HL-60 (cell line): Measurements from ENCODE around the gene MDP1.

Experiments used
- DNase-seq, 2 experiments: peaks; one replicate each; pipeline ENCODE4 v3.0.0-alpha.2; 2010 to 2020; ENCODE audit warnings: low read depth in 1 of 2, low spot score in 1 of 2
- H3K27ac ChIP-seq: fragments of 250-450 bp; sonication (Bioruptor Pico); replicated peaks from 2 replicates; pipeline ENCODE4 v1.5.1; 2020; ENCODE audit warnings: mild to moderate bottlenecking, moderate library complexity
- H3K27me3 ChIP-seq: fragments of 250-450 bp; sonication (Bioruptor Pico); 2 replicates; pipeline ENCODE4 v1.5.1; 2021; ENCODE audit warnings: mild to moderate bottlenecking, moderate library complexity; ENCODE audit not compliant: insufficient read depth, poor library complexity, severe bottlenecking
- H3K4me3 ChIP-seq: replicated peaks from 2 replicates; pipeline ENCODE4 v1.5.1; 2011; ENCODE audit warnings: mild to moderate bottlenecking, control low read depth, low read length; ENCODE audit not compliant: insufficient read depth
- GABPA ChIP-seq: IDR thresholded peaks from 2 replicates; pipeline ENCODE4 v1.6.1; 2012; ENCODE audit warnings: low read depth
- POLR2AphosphoS5 ChIP-seq: IDR thresholded peaks from 2 replicates; pipeline ENCODE4 v1.6.1; 2012; ENCODE audit warnings: low read depth
- SPI1 ChIP-seq: IDR thresholded peaks from 2 replicates; pipeline ENCODE4 v1.6.1; 2012; ENCODE audit warnings: low read depth, mild to moderate bottlenecking, borderline replicate concordance
- TF ChIP-seq, protein P1 (sequence below): IDR thresholded peaks from 2 replicates; pipeline ENCODE4 v1.6.1; 2012; ENCODE audit warnings: low read depth; ENCODE audit not compliant: insufficient replicate concordance
- TF ChIP-seq, protein P2 (sequence below): IDR thresholded peaks from one replicate; pipeline ENCODE4 v1.5.1; 2011; ENCODE audit warnings: low read length, control low read depth, inconsistent platforms; ENCODE audit not compliant: insufficient read depth

Gene MDP1

GRCh38 chr14:24181371-24182077 is 34.3 kb downstream of the MDP1 start:
- Histone ChIP-seq H3K4me3 (no peak overlapping the region), H3K27me3 (no peaks in the 10 kb centered on the region), H3K27ac (no peak overlapping the region)
- TF ChIP-seq POLR2AphosphoS5, result no peak
- no peak for TF ChIP-seq SPI1
- TF ChIP-seq, protein P1, sequence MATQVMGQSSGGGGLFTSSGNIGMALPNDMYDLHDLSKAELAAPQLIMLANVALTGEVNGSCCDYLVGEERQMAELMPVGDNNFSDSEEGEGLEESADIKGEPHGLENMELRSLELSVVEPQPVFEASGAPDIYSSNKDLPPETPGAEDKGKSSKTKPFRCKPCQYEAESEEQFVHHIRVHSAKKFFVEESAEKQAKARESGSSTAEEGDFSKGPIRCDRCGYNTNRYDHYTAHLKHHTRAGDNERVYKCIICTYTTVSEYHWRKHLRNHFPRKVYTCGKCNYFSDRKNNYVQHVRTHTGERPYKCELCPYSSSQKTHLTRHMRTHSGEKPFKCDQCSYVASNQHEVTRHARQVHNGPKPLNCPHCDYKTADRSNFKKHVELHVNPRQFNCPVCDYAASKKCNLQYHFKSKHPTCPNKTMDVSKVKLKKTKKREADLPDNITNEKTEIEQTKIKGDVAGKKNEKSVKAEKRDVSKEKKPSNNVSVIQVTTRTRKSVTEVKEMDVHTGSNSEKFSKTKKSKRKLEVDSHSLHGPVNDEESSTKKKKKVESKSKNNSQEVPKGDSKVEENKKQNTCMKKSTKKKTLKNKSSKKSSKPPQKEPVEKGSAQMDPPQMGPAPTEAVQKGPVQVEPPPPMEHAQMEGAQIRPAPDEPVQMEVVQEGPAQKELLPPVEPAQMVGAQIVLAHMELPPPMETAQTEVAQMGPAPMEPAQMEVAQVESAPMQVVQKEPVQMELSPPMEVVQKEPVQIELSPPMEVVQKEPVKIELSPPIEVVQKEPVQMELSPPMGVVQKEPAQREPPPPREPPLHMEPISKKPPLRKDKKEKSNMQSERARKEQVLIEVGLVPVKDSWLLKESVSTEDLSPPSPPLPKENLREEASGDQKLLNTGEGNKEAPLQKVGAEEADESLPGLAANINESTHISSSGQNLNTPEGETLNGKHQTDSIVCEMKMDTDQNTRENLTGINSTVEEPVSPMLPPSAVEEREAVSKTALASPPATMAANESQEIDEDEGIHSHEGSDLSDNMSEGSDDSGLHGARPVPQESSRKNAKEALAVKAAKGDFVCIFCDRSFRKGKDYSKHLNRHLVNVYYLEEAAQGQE, result no peak
- no peak for TF ChIP-seq GABPA
- TF ChIP-seq, protein P2, sequence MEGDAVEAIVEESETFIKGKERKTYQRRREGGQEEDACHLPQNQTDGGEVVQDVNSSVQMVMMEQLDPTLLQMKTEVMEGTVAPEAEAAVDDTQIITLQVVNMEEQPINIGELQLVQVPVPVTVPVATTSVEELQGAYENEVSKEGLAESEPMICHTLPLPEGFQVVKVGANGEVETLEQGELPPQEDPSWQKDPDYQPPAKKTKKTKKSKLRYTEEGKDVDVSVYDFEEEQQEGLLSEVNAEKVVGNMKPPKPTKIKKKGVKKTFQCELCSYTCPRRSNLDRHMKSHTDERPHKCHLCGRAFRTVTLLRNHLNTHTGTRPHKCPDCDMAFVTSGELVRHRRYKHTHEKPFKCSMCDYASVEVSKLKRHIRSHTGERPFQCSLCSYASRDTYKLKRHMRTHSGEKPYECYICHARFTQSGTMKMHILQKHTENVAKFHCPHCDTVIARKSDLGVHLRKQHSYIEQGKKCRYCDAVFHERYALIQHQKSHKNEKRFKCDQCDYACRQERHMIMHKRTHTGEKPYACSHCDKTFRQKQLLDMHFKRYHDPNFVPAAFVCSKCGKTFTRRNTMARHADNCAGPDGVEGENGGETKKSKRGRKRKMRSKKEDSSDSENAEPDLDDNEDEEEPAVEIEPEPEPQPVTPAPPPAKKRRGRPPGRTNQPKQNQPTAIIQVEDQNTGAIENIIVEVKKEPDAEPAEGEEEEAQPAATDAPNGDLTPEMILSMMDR, result no peak
- no peak for DNase-seq

DNA sequence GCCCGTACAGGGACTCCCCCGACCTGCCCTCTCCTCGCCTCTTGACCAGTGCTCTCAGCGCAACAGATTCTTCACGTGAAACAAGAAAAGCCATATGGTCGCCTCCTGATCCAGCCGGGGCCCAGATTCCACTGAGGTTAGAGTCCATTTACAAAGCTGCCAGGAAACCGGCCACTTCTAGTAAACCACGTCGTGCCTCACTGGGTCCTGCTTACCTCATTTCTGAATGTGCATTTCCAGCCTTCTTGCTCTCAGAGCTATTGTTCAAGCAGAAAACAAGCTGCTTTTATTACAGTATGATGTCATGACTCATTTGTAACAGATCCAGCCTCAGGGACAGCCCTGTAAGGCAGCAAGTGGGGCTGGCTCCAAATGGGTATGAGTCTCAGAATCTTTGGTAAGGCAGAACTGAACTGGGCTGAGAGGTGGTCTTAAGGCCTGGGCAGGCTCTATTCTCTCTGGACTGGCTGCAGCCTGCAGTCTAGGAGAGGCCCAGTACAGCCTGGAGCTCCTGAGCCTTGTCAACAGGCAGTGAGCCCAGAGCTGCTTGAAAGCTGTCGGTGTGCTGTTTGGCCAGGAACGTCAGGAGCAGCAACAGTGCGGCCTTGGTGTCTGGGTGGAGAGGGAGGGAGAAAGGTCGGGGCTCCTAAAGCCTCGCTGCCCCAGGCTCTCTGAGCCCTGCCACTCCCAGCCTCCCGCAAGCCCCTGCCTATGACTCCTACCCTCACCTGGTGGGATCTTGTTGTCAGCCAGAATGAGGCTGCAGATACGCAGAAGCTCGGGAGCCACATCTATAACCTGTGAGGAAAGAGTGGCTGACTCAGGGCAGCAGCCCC is 35.7 kb downstream of the MDP1 start:
- no peaks in the 10 kb centered on the region for H3K27me3 ChIP-seq
- no peak overlapping the region for H3K27ac ChIP-seq
- H3K4me3 ChIP-seq, result no peak overlapping the region
- TF ChIP-seq POLR2AphosphoS5 (no peak), GABPA (no peak), SPI1 (no peak)
- TF ChIP-seq, protein P2, result no peak
- TF ChIP-seq, protein P1, result no peak
- DNase-seq, result no peak

GRCh38 chr14:24179294-24179960 is 36.4 kb downstream of the MDP1 start:
- TF ChIP-seq, protein P2, result no peak
- TF ChIP-seq POLR2AphosphoS5 (no peak), GABPA (no peak), SPI1 (no peak)
- TF ChIP-seq, protein P1, result no peak
- DNase-seq, result no peak
- no peaks in the 10 kb centered on the region for H3K27me3 ChIP-seq

More at GRCh38 chr14:24179294-24179960, 36.4 kb downstream of the MDP1 start:
- H3K4me3 ChIP-seq, result no peak overlapping the region
- no peak overlapping the region for H3K27ac ChIP-seq
